Rectal smooth muscle tissue (tissue), 1 donor: ENCODE results near the gene AMFR.

Experiments
- H3K27ac ChIP-seq: one replicate; pipeline ENCODE4 v1.7.0; 2013; ENCODE audit warnings: low read depth, low read length, inconsistent platforms
- H3K27me3 ChIP-seq: one replicate; pipeline ENCODE4 v1.7.0; 2013; ENCODE audit warnings: low read length; ENCODE audit not compliant: control insufficient read depth, insufficient read depth
- H3K36me3 ChIP-seq: one replicate; pipeline ENCODE4 v1.7.0; 2013; ENCODE audit warnings: low read length; ENCODE audit not compliant: control insufficient read depth, insufficient read depth
- H3K4me1 ChIP-seq: one replicate; pipeline ENCODE4 v1.7.0; 2013; ENCODE audit warnings: low read length; ENCODE audit not compliant: control insufficient read depth, insufficient read depth
- H3K4me3 ChIP-seq: one replicate; pipeline ENCODE4 v1.7.0; 2013; ENCODE audit warnings: low read length
- H3K9ac ChIP-seq: one replicate; pipeline ENCODE4 v1.7.0; 2013; ENCODE audit warnings: low read length

The AMFR gene

DNA sequence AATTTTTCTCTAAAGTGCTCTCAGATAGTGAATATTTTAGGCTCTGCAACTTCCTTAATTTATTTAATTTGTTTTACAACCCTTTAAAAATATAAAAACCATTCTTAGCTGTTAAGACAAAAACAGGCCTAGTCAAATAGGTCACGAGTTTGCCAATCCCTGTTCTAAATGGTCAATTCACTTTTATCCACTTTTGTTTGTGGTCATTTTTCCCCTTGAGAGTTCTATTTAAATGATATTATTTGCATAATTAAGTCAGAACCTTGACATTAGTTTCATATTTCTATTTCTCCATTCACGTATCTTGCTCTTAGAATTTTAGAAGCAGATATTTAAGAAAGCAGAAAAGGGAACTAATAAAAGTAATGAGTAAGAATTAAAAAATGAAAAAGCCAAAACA, 4.0 kb downstream of the AMFR start:
- H3K4me3 ChIP-seq, result no peak overlapping the region
- peaks cover 15% of the 10 kb centered on the region for H3K4me1 ChIP-seq
- H3K36me3 ChIP-seq, result no peaks in the 10 kb centered on the region
- H3K9ac ChIP-seq, result no peak overlapping the region
- no peak overlapping the region for H3K27ac ChIP-seq
- H3K27me3 ChIP-seq, result no peaks in the 10 kb centered on the region

DNA sequence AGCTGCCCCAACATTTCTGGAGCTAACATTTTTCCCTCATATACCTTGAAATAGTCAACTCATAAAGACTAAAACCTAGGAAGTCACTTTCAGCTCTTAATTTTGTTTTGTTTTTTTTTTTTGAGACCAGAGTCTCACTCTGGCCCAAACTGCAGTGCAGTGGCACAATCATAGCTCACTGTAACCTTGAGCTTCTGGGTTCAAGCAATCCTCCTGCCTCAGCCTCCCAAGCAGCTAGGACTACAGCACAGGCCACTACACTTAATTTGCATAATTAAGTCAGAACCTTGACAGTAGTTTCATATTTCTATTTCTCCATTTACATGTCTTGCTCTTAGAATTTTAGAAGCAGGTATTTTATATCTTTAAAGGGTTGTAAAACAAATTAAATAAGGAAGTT, 4.7 kb downstream of the AMFR start:
- H3K4me3 ChIP-seq, result no peak overlapping the region
- H3K9ac ChIP-seq, result no peak overlapping the region
- peaks cover 15% of the 10 kb centered on the region for H3K4me1 ChIP-seq
- no peaks in the 10 kb centered on the region for H3K27me3 ChIP-seq
- H3K36me3 ChIP-seq, result no peaks in the 10 kb centered on the region
- no peak overlapping the region for H3K27ac ChIP-seq

- H3K36me3 ChIP-seq, result no peaks in the 10 kb centered on the region
- H3K9ac ChIP-seq, result no peak overlapping the region
- H3K4me3 ChIP-seq, result no peak overlapping the region
- no peaks in the 10 kb centered on the region for H3K27me3 ChIP-seq
- H3K27ac ChIP-seq, result no peak overlapping the region
- peaks cover 15% of the 10 kb centered on the region for H3K4me1 ChIP-seq
These were observed 5.4 kb downstream of the AMFR start for GRCh38 chr16:56419740-56420548.

DNA sequence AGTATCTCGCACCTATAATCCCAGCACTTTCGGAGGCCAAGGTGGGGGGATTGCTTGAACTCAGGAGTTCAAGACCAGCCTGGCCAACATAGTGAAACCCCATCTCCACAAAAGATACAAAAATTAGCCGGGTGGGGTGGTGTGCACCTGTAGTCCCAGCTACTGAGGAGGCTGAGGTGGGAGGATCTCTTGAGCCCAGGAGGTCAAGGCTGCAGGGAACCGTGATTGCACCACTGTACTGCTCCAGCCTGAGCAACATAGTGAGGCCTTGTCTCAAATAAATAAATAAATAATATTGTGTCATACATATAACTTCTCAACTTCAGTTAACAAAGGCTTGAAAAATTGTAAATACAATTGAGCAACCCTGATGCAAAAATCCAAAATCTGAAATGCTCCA, 8.2 kb downstream of the AMFR start:
- peaks cover 2% of the 10 kb centered on the region for H3K4me1 ChIP-seq
- H3K4me3 ChIP-seq, result no peak overlapping the region
- H3K27me3 ChIP-seq, result no peaks in the 10 kb centered on the region
- H3K27ac ChIP-seq, result no peak overlapping the region
- H3K9ac ChIP-seq, result no peak overlapping the region
- H3K36me3 ChIP-seq, result no peaks in the 10 kb centered on the region

- no peak overlapping the region for H3K9ac ChIP-seq
- H3K4me3 ChIP-seq, result no peak overlapping the region
- no peaks in the 10 kb centered on the region for H3K4me1 ChIP-seq
- no peaks in the 10 kb centered on the region for H3K27me3 ChIP-seq
- no peaks in the 10 kb centered on the region for H3K36me3 ChIP-seq
- no peak overlapping the region for H3K27ac ChIP-seq
These were observed 9.5 kb downstream of the AMFR start for GRCh38 chr16:56415875-56416274.

- no peaks in the 10 kb centered on the region for H3K36me3 ChIP-seq
- no peak overlapping the region for H3K27ac ChIP-seq
- H3K4me1 ChIP-seq, result no peaks in the 10 kb centered on the region
- H3K27me3 ChIP-seq, result no peaks in the 10 kb centered on the region
- H3K9ac ChIP-seq, result no peak overlapping the region
- no peak overlapping the region for H3K4me3 ChIP-seq
These were observed 11.0 kb downstream of the AMFR start for GRCh38 chr16:56414366-56414765.

DNA sequence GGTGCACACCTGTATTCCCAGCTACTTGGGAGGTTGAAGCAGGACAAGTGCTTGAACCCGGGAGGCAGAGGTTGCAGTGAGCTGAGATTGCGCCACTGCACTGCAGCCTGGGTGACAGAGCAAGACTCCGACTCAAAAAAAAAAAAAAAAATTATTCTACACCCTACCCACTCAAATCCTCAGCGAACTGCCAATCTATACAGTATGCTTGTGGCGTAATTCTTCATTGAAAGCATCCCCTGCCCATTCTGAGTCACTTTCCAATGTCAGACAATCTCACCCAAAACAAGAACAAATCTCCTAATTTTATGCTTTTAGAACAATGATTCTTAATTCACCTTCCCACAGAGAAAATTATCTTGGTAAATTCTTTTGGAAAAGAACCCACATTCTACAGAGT, 12.0 kb downstream of the AMFR start:
- H3K27ac ChIP-seq, result no peak overlapping the region
- H3K4me3 ChIP-seq, result no peak overlapping the region
- no peaks in the 10 kb centered on the region for H3K36me3 ChIP-seq
- no peaks in the 10 kb centered on the region for H3K27me3 ChIP-seq
- H3K4me1 ChIP-seq, result no peaks in the 10 kb centered on the region
- no peak overlapping the region for H3K9ac ChIP-seq

DNA sequence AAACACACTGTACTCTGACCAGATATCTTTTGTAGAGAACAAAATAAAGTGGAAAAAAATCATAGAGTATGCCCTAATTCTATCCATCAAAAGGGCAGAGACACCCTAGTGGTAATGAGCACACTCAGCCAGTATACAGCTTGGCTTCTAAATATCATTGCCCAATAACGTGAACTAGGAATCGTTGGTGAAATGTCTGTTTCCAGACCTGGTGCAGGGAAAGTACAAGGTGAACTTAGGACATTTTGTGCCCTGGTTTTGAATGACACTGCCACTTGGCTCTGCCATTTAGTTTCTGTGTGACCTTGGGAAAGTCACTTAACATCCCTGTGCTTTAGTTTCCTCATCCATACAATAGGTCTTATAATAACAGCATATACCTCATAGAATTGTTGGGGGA, 13.7 kb downstream of the AMFR start:
- no peaks in the 10 kb centered on the region for H3K27me3 ChIP-seq
- H3K9ac ChIP-seq, result no peak overlapping the region
- no peak overlapping the region for H3K27ac ChIP-seq
- peaks cover 4% of the 10 kb centered on the region for H3K36me3 ChIP-seq
- H3K4me1 ChIP-seq, result no peaks in the 10 kb centered on the region
- no peak overlapping the region for H3K4me3 ChIP-seq

- H3K4me1 ChIP-seq, result no peaks in the 10 kb centered on the region
- no peaks in the 10 kb centered on the region for H3K27me3 ChIP-seq
- H3K27ac ChIP-seq, result no peak overlapping the region
- H3K36me3 ChIP-seq, result peaks cover 4% of the 10 kb centered on the region
- no peak overlapping the region for H3K4me3 ChIP-seq
- H3K9ac ChIP-seq, result no peak overlapping the region
These were observed 14.2 kb downstream of the AMFR start for GRCh38 chr16:56411123-56411522.

DNA sequence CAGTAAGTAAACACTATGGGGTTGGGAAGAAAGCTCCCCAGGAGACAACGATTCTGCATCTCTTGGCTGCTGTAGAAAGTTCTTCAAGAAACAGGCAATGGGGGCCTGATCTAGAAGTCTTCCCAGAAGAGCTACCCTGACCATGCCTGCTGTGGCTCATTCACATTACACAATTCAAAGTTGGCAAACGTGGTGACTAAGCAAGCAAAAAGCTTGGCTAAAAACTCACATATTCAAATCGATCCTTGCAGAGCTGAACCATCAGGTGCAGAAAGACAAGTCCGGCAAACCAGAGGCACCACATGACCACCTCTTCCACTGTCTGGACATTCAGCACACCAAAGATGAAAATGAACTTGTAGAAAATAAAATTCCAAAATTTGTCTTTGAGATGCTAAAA, 16.1 kb downstream of the AMFR start:
- Histone ChIP-seq H3K4me3 (no peak overlapping the region), H3K9ac (no peak overlapping the region), H3K4me1 (no peaks in the 10 kb centered on the region), H3K27ac (no peak overlapping the region), H3K27me3 (no peaks in the 10 kb centered on the region), H3K36me3 (peaks cover 11% of the 10 kb centered on the region)

DNA sequence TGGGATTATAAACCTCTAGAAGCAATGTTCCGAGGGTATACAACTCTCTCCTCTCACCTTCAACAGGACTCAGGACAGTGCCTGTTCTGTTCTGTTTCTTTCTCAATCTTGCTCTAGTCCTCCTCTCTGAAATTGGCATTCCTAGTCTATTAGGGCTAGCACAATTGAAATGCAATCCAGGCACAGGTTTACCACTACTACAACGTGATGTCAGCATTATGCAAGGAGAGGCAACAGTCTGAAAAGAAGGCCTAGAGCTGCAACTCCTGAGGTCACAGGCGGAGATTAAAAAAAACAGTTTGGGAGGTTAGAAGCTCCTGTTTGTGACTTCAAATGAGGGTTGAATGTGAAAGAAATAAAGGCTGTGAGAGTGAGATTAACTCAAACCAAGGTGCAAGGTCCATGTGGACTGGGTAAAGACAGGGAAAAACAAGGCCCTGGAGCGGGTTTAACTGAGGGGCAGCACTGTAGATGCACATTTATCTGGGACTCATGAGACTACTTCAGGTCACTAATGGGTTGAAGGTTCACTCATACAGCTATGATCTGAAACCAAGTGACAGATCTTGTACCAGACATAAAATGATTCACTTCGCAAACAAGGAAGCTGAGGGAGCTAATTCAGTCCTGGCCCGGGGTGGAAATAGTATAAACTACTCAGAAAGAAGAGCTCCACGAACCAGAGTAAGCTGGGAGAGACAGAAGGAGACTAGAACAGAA, 16.8 kb downstream of the AMFR start:
- Histone ChIP-seq H3K36me3 (peaks cover 11% of the 10 kb centered on the region), H3K9ac (no peak overlapping the region), H3K4me3 (no peak overlapping the region), H3K27me3 (no peaks in the 10 kb centered on the region), H3K4me1 (no peaks in the 10 kb centered on the region), H3K27ac (no peak overlapping the region)

- Histone ChIP-seq H3K4me1 (no peaks in the 10 kb centered on the region), H3K27ac (no peak overlapping the region), H3K4me3 (no peak overlapping the region), H3K27me3 (no peaks in the 10 kb centered on the region), H3K36me3 (peaks cover 23% of the 10 kb centered on the region), H3K9ac (no peak overlapping the region)
These were observed 19.2 kb downstream of the AMFR start for GRCh38 chr16:56405977-56406672.
